GM04503 (cell line): Measurements from ENCODE around the gene GJC1.
"Not testable (repeated sequence)": the region's sequence is repeated elsewhere in the genome, so short reads cannot be mapped to it uniquely, and the experiment has no call there.

Experiments used
- DNase-seq: peaks from one replicate; pipeline ENCODE4 v3.0.0-alpha.2; 2012; ENCODE audit warnings: low read depth

The GJC1 gene

GRCh38 chr17:44759086-44759915 lies 70.8 kb downstream of the GJC1 start:
- no peak for DNase-seq

GRCh38 chr17:44758414-44759085 lies 71.5 kb downstream of the GJC1 start, which contains the start of gene ADAM11:
Gene ADAM11 (plus strand): TSS chr17:44758988. CDS start chr17:44759200, 212 bp downstream.
- no peak for DNase-seq

GRCh38 chr17:44757918-44758413 lies 72.1 kb downstream of the GJC1 start:
- no peak for DNase-seq

- no peak for DNase-seq
Observed at GRCh38 chr17:44757045-44757917, 72.8 kb downstream of the GJC1 start.

GRCh38 chr17:44755180-44755579 lies 74.9 kb downstream of the GJC1 start:
- not testable (repeated sequence) for DNase-seq

- DNase-seq, result no peak
Observed at GRCh38 chr17:44754276-44754675, 75.8 kb downstream of the GJC1 start.

GRCh38 chr17:44752953-44753861 lies 76.9 kb downstream of the GJC1 start:
- no peak for DNase-seq

GRCh38 chr17:44751806-44752205 lies 78.3 kb downstream of the GJC1 start:
- no peak for DNase-seq

GRCh38 chr17:44751331-44751730 lies 78.8 kb downstream of the GJC1 start:
- DNase-seq, result no peak

- DNase-seq, result no peak
Observed at GRCh38 chr17:44749980-44750318, 80.1 kb downstream of the GJC1 start.

GRCh38 chr17:44749076-44749979 lies 80.8 kb downstream of the GJC1 start:
- no peak for DNase-seq
